Measurements from ENCODE around the gene UACA.

Gene UACA

DNA sequence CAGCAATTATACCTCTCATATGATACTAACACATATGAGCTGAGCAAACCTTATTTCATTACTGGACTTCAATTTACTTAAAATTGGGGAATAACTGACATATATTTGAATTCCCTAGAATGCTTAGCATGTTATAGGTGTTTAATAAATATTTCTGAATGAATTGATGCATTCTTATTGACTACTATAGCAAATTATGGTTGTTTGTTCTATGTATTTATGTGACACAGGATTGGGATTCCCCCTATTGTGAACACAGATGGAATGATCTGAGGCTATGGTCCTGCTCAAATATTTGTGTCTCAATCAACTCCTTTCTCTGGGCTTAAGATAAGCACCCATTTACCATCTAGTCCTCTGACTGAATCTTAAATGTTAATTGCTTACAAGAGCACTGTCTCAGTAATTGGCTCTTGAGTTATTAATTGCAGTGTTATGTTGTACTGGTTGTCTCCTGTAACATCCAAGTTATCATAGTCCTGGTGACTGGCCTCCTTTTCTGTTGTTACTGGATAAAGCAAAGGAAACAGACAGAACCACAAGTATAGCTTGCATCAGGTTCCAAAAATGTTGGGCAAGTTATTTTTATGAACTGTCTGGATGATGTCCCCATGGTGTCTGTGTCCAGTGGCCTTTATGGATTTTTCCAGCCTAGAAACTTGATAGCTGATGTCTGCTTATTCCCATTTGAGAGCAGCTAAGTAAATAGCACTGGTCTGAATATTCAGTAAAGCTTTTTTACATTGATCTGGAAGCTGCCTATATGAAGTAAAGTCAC lies 2.3 kb upstream of the UACA start:
- in situ Hi-C loops (cut with HindIII; ENCODE audit: low sequenced_read_pairs) = no loop called here
- TF ChIP-seq, protein P1, sequence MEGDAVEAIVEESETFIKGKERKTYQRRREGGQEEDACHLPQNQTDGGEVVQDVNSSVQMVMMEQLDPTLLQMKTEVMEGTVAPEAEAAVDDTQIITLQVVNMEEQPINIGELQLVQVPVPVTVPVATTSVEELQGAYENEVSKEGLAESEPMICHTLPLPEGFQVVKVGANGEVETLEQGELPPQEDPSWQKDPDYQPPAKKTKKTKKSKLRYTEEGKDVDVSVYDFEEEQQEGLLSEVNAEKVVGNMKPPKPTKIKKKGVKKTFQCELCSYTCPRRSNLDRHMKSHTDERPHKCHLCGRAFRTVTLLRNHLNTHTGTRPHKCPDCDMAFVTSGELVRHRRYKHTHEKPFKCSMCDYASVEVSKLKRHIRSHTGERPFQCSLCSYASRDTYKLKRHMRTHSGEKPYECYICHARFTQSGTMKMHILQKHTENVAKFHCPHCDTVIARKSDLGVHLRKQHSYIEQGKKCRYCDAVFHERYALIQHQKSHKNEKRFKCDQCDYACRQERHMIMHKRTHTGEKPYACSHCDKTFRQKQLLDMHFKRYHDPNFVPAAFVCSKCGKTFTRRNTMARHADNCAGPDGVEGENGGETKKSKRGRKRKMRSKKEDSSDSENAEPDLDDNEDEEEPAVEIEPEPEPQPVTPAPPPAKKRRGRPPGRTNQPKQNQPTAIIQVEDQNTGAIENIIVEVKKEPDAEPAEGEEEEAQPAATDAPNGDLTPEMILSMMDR (IDR thresholded peaks at IDR 0.05; ENCODE audit: low read depth, low read length) = no peak
- H3K4me3 ChIP-seq (ENCODE audit: low read depth, low read length) = no peak overlapping the region
- peak; percentile 73 for DNase-seq (ENCODE audit: low read depth, low spot score)

DNA sequence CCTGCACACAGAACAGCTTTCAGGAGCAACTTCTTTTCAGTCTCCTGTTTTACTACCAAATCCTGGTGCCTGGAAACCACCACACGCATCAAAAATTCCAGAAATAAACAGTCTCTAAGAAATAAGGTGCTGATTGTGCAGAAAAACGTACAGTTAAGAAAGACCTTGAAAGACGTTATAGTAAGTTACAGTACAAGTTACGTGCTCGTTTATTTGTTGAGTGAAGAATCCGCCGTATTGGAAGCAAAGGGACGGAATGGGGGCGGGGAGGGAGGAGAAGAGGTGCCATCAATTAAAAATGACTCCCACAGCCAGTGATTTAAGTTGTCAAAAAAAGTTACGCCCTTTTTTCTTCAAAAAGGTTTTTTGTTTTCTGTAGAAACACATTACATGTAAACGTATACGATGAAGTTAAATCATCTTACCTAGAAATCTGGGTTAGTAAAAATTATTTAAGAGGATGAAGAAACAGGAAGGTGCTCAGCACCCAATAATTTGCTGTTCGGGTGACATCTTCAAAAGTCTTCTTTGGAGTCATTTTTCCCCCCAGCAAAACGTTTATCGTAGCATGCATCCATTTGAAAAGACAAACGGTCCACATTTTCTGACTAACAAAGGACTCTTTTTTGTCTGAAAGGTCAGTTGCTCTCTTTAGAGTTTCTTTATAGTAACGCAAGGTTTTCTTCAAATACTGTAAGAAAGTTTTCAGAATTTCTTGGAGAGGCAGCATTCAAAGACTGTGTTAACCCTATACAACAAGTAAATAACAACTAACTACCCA lies 782 bp upstream of the UACA start:
- in situ Hi-C loops (cut with HindIII; ENCODE audit: low sequenced_read_pairs) = no loop called here
- TF ChIP-seq, protein P1 (IDR thresholded peaks at IDR 0.05; ENCODE audit: low read depth, low read length) = no peak
- H3K4me3 ChIP-seq (ENCODE audit: low read depth, low read length) = peak overlapping the region; percentile 94
- peak; percentile 19 for DNase-seq (ENCODE audit: low read depth, low spot score)

DNA sequence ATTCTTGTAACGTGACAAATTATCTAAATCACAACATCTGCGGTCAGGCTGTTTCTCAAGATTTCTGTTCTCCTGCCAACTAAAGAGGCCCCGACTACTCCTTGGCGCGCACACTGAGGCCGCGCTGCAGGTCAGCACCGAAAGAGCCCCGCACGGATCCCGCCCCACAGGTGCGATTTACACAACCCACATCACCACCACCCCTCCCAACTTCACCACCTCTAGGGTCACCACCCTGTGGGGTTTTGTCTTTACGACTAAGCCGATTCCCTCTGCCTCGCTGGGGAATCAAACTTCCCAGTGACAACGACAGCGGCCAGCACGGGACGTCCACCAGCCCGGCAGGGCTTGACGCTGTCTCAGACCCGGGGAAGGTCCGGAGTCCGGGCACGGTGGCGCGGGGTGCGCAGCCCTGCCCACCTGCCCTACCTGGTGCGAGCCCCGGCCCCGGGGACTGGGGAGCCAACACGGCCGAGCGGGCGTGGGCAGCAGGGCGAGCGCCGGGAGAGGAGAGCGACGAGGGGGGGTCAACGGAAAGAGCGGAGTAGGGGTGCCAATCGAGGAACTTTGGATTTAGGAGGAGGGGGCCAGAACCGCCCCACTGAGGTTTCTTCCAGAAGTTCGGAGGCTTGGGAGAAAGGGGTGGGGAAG lies 764 bp downstream of the UACA start:
- H3K4me3 ChIP-seq (ENCODE audit: low read depth, low read length) = peak overlapping the region; percentile 94
- DNase-seq (ENCODE audit: low read depth, low spot score) = peak; percentile 60
- in situ Hi-C loops (cut with HindIII; ENCODE audit: low sequenced_read_pairs) = no loop called here
- TF ChIP-seq, protein P1 (IDR thresholded peaks at IDR 0.05; ENCODE audit: low read depth, low read length) = no peak

DNA sequence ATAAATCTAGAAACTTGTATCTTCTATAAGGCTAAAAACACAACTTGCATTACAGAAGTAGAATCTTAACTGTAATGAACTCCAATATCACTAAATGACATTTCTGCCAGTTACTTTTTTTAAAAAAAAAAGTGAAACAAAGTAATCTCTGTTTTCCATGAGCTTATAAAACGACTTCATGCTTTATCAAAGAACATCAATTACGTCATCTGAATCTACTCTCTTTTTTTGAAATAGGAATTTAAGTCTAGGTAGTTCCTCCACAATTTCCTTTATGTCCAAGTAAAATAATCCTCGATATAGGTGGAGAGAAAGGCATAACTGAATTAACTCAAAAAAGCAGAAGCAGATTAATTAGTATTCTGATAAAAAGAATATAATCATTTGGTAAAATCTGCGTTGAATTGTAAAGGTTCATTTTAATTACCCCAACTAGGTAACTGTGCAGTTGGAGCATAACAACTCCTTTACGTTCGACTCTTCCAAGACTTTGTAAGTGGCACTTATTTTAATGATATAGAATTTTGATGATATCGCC lies 1.4 kb downstream of the UACA start:
- TF ChIP-seq, protein P1 (IDR thresholded peaks at IDR 0.05; ENCODE audit: low read depth, low read length) = no peak
- DNase-seq (ENCODE audit: low read depth, low spot score) = peak; percentile 16
- in situ Hi-C loops (cut with HindIII; ENCODE audit: low sequenced_read_pairs) = no loop called here
- H3K4me3 ChIP-seq (ENCODE audit: low read depth, low read length) = peak overlapping the region; percentile 94

DNA sequence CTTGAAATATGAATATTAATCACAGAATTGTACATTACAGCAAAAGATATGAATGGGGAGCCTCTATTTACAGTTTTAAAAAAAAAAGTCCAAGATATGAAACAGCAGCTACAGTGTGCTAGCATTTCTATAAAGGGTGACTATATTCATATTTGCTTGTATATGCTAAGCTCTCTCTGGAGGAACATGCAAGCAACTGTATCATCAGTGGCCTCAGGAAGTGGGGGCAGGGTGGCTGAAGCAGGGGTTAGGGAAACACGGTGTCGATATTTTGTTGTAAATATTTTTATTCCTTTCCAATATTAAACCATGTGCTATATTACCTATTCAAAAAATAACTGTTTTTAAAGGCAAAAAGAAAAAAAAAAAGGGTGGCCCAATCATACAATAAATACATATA lies 2.3 kb downstream of the UACA start:
- DNase-seq (ENCODE audit: low read depth, low spot score) = no peak
- peak overlapping the region; percentile 94 for H3K4me3 ChIP-seq (ENCODE audit: low read depth, low read length)
- TF ChIP-seq, protein P1 (IDR thresholded peaks at IDR 0.05; ENCODE audit: low read depth, low read length) = no peak
- in situ Hi-C loops (cut with HindIII; ENCODE audit: low sequenced_read_pairs) = no loop called here

DNA sequence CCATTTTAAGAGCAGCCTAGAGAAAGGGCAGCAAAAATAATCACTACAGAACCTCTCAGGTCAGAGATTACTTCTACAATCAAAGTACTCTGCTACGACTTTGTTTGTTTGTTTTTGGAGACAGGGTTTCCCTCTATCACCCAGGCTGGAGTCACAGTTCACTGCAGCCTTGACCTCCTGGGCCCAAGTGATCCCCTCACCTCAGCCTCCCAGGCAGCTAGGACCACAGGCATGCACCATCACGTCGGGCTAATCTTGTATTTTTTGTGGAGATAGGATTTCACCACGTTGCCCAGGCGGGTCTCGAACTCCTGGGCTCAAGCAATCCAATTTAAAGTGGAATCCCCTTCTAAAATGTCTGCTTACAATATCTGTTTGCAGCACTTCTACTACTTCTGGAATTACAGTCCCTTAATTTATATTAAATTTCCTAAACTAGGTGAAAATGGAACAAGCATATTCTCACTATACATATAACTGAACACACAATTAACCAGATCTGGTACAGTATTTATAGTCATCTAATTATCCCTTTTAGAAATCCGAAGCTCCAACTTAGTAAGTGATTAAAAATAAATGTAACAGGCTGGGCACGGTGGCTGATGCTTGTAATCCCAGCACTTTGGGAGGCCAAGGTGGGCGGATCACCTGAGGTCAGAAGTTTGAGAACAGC lies 4.4 kb downstream of the UACA start:
- peak overlapping the region; percentile 20 for H3K4me3 ChIP-seq (ENCODE audit: low read depth, low read length)
- no peak for DNase-seq (ENCODE audit: low read depth, low spot score)
- in situ Hi-C loops (cut with HindIII; ENCODE audit: low sequenced_read_pairs) = no loop called here
- TF ChIP-seq, protein P1 (IDR thresholded peaks at IDR 0.05; ENCODE audit: low read depth, low read length) = no peak
